Mononuclear cell (primary cell): ENCODE results near the gene NUDT8. TPM values are rescaled to one million over a fixed set of nuclear protein-coding genes. Genes with fewer than 3 reads are reported as not detected.

Experiments used
- H3K27me3 ChIP-seq: 2 replicates; pipeline ENCODE4 v1.6.0; 2011; ENCODE audit warnings: low read length, control low read depth; ENCODE audit not compliant: insufficient read depth
- H3K4me1 ChIP-seq: 2 replicates; pipeline ENCODE4 v1.5.1; 2011; ENCODE audit warnings: mild to moderate bottlenecking, low read length, control low read depth; ENCODE audit not compliant: insufficient read depth
- H3K4me3 ChIP-seq: 2 replicates; pipeline ENCODE4 v1.5.1; 2011; ENCODE audit warnings: mild to moderate bottlenecking, low read length, moderate library complexity
- H3K9me3 ChIP-seq: 2 replicates; pipeline ENCODE4 v1.5.1; 2011; ENCODE audit warnings: low read depth, mild to moderate bottlenecking, control low read depth, low read length
- total RNA-seq: library from RNA; depleted of rRNA; stranded (reverse); fragments of >200 nt; gene quantifications from one replicate; pipeline ENCODE4 v1.2.3, GENCODE V29; 2012

Gene NUDT8
- total RNA-seq, 1 donor = 2.3 TPM

DNA sequence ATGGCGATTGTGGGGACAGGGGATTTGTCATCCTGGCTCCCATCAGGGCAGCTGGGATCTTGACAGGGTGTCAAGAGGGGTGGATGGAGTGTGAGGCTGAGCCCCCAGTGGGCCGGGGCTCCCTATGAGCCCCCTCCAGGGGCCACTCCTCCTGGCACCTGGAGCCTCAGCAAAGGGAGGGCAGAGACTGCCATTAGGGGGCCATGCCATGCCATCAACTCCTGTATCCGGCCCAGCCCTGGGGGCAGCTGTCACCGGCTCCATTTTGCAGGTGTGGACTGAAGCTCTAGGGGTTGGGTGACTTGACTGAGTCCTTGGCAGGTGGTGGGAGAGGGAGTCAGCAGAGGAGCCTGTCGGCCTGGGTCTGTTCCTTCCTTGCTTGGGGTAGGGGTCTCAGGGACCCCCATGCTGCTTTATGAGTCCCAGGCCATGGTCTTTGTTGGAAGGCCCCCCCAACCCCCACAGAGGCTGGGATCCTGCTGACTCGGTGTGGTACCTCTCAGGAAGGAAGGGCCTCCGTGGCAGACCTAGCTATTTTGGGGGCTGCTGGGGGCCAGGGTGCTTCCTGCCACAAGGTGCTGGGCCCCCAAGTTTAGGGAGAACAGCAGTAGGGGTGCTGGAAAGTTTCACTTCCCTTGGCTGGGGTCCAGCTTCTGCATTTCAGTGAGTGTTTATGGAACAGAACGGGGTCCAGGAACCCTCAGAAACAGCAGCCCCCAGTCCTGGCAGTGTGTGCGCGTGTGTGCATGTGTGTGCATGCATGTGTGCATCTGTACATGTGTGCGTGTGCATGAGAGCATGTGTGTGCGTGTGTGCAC lies 19.3 kb upstream of the NUDT8 start:
- Histone ChIP-seq H3K27me3 (no peaks in the 10 kb centered on the region), H3K9me3 (no peaks in the 10 kb centered on the region), H3K4me1 (peaks cover 47% of the 10 kb centered on the region), H3K4me3 (no peak overlapping the region)

DNA sequence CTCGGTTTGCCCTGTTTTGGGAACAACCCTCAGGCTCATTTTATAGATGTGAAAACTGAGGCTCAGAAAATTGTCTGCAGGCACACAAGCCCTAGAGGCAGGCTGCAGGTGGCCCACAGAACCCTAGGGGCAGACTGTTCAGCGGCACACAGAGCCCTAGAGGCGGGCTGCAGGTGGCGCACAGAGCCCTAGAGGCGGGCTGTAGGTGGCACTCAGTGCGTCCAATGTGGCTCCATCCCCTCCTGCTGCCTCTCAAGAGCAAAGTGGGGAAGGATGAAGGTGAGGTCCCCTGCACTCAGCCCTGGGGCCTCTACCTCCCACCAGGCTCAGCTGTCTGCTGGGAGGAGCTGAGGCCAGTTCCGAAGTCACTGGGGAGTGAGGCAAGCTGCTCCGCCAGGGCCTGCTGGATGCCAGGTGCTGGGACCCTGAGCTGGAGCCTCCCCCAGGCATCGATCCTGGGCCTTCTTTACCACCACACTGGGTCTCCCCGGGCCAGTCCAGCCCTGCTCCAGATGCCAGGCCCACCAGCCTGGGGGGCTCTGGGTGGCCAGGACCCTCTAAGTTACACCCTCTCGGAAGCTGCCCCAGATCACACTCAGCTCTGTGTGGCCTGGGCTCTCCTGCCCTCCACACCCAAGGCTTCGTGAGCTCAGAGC lies 18.5 kb upstream of the NUDT8 start:
- H3K9me3 ChIP-seq = no peaks in the 10 kb centered on the region
- H3K27me3 ChIP-seq = no peaks in the 10 kb centered on the region
- H3K4me1 ChIP-seq = peaks cover 47% of the 10 kb centered on the region
- no peak overlapping the region for H3K4me3 ChIP-seq

DNA sequence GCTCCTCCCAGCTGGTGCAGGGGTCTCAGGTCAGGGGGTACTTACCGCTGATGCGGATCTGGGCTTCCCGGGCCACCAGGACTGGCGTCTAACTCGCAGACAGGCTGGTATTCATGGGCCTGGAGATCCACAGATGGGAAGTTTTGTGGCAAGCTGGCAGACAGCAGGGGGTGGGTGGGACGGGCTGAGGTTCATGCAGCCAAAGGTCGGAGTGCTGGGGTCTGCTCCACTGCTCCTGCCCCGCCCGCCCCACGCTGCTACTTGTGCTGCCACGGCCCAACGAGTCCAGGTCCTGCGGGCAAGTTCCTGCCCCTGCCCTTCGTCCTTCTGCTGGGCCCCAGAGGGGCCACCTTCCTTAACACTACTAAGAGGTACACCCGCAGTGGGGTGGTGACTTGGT lies 17.7 kb upstream of the NUDT8 start:
- H3K27me3 ChIP-seq = no peaks in the 10 kb centered on the region
- H3K4me3 ChIP-seq = no peak overlapping the region
- H3K4me1 ChIP-seq = peaks cover 47% of the 10 kb centered on the region
- H3K9me3 ChIP-seq = no peaks in the 10 kb centered on the region

DNA sequence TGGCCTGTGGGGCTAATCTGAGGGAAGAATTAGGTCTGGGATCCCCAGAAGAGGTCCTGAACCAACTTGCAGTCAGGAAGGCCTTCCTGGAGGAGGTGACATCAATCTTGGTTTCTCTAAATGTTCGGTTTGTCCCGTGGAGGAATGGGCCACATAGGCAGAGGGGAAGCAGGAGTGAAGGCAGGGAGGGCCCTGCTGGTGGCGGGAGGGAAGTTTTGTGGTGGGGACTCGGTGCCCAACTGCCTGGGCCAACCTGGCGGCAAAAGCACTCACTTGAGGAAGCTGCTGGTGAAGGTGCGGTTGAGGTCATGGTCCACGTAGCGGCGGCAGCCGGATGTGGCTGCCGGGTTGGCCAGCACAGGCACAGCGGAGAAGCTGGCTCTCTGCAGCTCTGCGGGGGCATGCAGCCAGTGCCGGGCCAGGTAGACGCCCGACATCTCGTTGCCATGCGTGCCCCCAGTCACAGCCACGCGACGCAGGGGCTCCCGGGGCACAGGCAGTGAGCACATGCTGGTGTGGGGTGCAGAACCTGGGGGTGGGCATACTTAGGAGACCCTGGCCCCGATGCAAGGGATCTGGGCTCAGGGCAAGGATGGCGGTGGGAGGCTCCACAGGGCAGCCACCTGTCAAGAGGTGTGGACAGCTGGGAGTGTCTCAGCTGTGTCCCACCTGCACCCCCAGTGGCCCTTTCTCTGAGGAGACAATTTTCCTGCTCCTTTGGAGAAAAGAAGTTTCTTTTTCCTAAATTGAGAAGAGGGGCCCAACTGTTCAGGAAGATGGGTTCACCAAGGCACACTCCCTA lies 17.0 kb upstream of the NUDT8 start:
- no peaks in the 10 kb centered on the region for H3K27me3 ChIP-seq
- H3K4me1 ChIP-seq = peaks cover 47% of the 10 kb centered on the region
- H3K9me3 ChIP-seq = no peaks in the 10 kb centered on the region
- no peak overlapping the region for H3K4me3 ChIP-seq

GRCh38 chr11:67645521-67646461 lies 16.1 kb upstream of the NUDT8 start:
- no peaks in the 10 kb centered on the region for H3K9me3 ChIP-seq
- H3K4me3 ChIP-seq = no peak overlapping the region
- H3K27me3 ChIP-seq = no peaks in the 10 kb centered on the region
- H3K4me1 ChIP-seq = peaks cover 47% of the 10 kb centered on the region

DNA sequence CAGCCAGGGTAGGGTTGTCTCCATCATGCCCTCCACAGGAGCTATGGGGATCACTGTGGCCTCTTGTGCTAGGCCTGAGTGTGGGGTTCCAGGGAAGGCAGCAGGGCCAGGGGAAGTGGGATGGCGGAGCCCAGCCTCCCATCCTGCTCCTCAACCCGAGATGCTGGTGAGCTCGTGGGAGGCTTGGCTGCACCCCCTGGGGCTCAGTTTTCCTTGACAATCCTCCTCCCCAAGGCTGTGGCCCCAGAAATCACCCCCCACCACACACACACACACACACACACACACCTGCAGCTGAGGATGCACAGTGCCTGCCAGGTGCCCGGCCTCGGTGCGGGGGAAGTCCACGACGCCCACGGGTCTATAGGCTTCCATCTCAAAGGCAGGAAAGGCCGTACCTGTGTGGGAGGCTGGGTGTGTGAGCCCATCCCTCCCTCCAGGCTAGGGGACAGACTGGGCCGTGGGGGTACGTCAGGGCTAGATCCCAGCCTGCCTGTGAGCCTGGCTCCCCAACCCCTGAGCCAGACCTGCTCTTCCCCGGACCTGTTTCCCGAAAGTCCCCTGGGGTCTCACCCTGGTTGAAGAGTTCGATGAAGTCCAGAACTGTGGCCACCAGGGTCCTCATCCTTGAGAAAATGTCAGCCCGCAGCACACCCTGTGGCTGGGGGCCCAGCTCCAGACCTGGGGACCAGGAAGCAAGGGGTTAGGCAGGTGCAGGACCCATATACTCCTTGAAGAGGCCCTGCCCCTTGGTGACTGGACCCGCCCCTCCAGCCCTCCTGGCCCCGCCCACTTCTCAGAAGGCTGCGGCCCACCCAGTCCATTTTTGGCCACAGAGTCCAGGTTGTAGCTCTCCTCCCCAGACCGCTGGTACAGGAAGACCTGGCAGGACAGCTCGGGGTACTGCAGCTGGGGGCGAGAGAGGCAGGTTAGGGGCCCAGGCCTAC lies 15.0 kb upstream of the NUDT8 start:
- H3K27me3 ChIP-seq = no peaks in the 10 kb centered on the region
- peaks cover 39% of the 10 kb centered on the region for H3K4me1 ChIP-seq
- H3K9me3 ChIP-seq = no peaks in the 10 kb centered on the region
- H3K4me3 ChIP-seq = no peak overlapping the region

DNA sequence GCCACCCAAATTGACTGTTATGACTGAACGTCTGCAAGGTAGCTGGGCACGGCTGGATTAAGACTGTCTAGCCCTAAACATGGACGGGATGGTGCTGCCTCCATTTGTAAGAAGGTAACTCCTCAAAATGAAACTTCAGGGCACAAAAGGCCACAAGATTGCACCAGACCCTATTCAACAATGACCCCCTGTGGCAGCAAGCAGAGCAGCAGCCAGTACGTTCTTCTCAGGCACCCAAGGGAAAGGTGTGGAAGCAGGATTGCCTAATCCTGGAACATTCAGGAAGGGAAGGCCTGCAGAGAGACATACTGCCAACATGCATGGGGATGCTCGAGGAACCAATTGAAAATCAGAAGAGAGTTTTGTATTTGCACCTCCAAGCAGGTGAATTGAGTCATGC lies 14.3 kb upstream of the NUDT8 start:
- Histone ChIP-seq H3K4me3 (no peak overlapping the region), H3K4me1 (peaks cover 32% of the 10 kb centered on the region), H3K9me3 (no peaks in the 10 kb centered on the region), H3K27me3 (no peaks in the 10 kb centered on the region)

DNA sequence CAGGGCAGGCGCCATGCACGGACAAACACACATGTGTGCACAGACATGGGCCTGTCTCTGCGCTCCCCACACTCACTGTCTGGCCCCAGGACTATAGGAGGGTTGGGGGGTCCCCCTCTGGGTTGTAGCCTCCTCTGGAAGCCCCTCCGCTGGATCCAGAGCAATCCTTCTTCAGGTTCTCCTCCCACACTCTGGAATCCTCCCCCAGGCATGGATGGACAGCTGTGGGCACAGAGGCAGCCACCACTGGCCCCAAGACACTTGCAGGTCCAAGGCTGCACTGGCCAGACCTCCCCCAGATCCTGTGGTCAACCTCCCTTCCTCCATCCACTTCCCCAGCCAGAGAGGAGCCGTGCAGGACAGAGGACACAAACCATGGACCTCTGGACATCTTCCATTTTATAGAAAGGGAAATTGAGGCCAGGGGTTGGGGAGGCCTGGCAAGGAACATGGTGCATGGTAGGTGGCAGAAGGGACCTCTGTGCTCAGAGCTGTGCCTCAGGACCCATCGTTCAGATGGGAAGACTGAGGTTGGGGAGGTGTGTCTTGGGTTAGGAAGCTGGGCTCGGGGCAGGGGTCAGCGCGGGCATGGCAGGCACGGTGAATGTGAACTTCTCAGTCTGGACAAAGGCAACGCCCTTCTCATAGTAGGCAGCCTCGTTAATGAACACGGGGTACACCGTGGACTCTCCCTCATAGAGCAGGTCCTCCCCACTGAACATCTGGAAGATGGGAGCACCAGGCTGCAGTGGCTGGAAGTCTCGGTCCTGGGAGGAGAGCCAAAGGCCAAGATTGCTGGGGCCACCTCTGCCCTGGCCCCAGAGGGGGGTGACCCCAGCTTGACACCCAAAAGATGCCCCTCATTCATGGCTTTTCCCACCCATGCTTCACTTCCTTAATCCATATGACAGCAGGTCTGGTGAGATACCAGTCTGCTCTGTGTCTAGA lies 12.7 kb upstream of the NUDT8 start:
- H3K9me3 ChIP-seq = no peaks in the 10 kb centered on the region
- H3K27me3 ChIP-seq = no peaks in the 10 kb centered on the region
- peaks cover 16% of the 10 kb centered on the region for H3K4me1 ChIP-seq
- H3K4me3 ChIP-seq = no peak overlapping the region

- H3K4me1 ChIP-seq = peaks cover 7% of the 10 kb centered on the region
- H3K9me3 ChIP-seq = no peaks in the 10 kb centered on the region
- no peaks in the 10 kb centered on the region for H3K27me3 ChIP-seq
- H3K4me3 ChIP-seq = no peak overlapping the region
These were observed 11.8 kb upstream of the NUDT8 start for GRCh38 chr11:67641338-67642172.

- H3K27me3 ChIP-seq = no peaks in the 10 kb centered on the region
- H3K4me3 ChIP-seq = no peak overlapping the region
- H3K4me1 ChIP-seq = no peaks in the 10 kb centered on the region
- no peaks in the 10 kb centered on the region for H3K9me3 ChIP-seq
These were observed 11.1 kb upstream of the NUDT8 start for GRCh38 chr11:67640758-67641337.

DNA sequence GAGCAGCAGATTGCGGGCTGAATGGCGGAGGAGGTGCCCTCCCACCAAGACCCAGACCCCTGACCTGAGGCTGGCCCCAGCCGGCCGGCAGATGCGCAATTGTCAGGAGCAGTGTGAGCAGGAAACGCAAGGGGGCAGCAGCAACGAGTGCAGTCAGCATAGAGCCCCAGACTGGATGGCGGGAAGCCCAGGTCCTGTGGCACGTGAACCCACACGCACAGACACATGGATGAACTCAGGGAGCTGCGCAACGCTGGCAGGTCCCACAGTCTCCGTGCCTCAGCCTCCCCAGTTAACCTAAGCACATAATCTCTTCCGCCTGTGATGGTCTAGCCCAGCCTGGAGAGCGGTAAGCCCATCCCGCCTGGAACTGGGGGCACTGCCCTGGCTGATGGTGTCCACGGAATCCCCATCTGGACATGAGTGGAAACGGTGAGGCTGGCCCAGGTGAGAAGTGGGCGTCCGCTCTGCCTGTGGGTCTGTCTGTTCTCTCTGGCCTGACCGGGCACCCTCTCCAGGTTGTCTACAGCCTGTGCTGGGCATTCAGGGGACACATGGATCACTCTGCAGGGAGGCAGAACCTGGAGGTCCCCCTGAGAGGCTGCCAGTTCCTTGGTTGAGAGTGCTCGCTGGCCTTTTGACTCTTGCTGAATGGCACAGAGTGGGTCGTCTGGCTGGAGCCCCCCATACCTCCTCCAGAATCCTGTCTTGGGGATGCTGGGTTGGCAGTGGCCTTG lies 10.5 kb upstream of the NUDT8 start:
- Histone ChIP-seq H3K27me3 (no peaks in the 10 kb centered on the region), H3K9me3 (no peaks in the 10 kb centered on the region), H3K4me1 (no peaks in the 10 kb centered on the region), H3K4me3 (no peak overlapping the region)
